ENCODE results near the gene CFP. TPM values are rescaled to one million over a fixed set of nuclear protein-coding genes. Genes with fewer than 3 reads are reported as not detected.
A peak's percentile ranks its signal among the peaks of the same experiment; 100 is the strongest.

The CFP gene
- total RNA-seq, 3 donors from 2014 or later, result 2.6 to 17.4 (median 3.3) TPM

DNA sequence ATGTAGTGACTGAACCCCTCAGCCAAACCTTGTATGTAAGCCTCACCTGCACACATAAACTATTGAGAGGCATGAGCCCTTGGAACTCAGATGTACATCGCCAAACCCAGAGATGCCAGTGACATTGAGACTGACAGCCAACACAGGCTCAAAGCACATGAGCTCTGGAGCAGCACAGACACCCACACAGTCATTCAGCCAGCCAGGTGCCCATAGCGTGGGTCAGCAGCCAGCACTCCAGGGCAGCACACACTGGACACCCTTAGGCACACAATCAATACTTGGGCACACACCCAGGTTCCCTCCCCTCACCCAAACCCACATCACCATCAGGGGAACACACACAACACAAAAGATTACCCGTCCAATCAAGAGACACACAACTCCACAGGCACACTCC lies 51.8 kb downstream of the CFP start:
- TF ChIP-seq, protein P1, sequence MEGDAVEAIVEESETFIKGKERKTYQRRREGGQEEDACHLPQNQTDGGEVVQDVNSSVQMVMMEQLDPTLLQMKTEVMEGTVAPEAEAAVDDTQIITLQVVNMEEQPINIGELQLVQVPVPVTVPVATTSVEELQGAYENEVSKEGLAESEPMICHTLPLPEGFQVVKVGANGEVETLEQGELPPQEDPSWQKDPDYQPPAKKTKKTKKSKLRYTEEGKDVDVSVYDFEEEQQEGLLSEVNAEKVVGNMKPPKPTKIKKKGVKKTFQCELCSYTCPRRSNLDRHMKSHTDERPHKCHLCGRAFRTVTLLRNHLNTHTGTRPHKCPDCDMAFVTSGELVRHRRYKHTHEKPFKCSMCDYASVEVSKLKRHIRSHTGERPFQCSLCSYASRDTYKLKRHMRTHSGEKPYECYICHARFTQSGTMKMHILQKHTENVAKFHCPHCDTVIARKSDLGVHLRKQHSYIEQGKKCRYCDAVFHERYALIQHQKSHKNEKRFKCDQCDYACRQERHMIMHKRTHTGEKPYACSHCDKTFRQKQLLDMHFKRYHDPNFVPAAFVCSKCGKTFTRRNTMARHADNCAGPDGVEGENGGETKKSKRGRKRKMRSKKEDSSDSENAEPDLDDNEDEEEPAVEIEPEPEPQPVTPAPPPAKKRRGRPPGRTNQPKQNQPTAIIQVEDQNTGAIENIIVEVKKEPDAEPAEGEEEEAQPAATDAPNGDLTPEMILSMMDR (IDR thresholded peaks at IDR 0.05), result no peak
- TF ChIP-seq POLR2AphosphoS5 (IDR thresholded peaks at IDR 0.05) (no peak), POLR2A (IDR thresholded peaks at IDR 0.05) (no peak)
- no peak for DNase-seq (ENCODE audit: low spot score in 2 of 2)
- no peaks in the 10 kb centered on the region for H3K9me3 ChIP-seq
- H3K4me3 ChIP-seq, result no peak overlapping the region
- peaks cover 0 to 38% of the 10 kb centered on the region in 2 donors for H3K27me3 ChIP-seq
- intact Hi-C loops (cut with DNase I; ENCODE audit: low total_unique reads), result loop anchor here (10.0 kb wide), 1 partner anchor 47 kb away; the partner anchor contains the start of gene CFP
- no peaks in the 10 kb centered on the region for H3K4me1 ChIP-seq
- H3K36me3 ChIP-seq, result no peaks in the 10 kb centered on the region
- no peak overlapping the region for H3K27ac ChIP-seq

DNA sequence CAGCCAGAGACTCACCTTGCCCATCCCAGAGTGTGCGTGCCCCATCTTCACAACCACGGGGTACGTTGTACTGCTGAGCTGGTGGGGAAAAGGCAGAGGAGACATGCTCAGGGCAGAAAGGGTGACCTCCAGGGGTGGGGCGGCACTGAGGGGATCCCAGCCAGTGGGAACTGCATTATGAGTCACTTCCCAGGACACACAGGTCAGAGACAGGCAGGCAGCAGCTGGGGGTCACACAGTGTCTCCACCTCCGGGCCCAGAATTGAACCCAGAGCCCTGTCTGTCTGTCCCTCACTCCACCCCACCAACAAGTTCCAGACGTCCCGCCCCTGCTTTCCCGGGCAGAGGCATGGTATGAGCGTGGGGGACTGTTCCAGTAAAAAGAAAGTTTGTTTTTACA lies 52.3 kb downstream of the CFP start:
- no peaks in the 10 kb centered on the region for H3K36me3 ChIP-seq
- DNase-seq (ENCODE audit: low spot score in 2 of 2), result no peak
- H3K4me3 ChIP-seq, result no peak overlapping the region
- no peaks in the 10 kb centered on the region for H3K4me1 ChIP-seq
- peaks cover 0 to 43% of the 10 kb centered on the region in 2 donors for H3K27me3 ChIP-seq
- H3K27ac ChIP-seq, result no peak overlapping the region
- H3K9me3 ChIP-seq, result no peaks in the 10 kb centered on the region
- intact Hi-C loops (cut with DNase I; ENCODE audit: low total_unique reads), result loop anchor here (10.0 kb wide), 1 partner anchor 47 kb away; the partner anchor contains the start of gene CFP
- TF ChIP-seq POLR2AphosphoS5 (IDR thresholded peaks at IDR 0.05), result no peak
- no peak for TF ChIP-seq POLR2A (IDR thresholded peaks at IDR 0.05)
- TF ChIP-seq, protein P1 (IDR thresholded peaks at IDR 0.05), result no peak

DNA sequence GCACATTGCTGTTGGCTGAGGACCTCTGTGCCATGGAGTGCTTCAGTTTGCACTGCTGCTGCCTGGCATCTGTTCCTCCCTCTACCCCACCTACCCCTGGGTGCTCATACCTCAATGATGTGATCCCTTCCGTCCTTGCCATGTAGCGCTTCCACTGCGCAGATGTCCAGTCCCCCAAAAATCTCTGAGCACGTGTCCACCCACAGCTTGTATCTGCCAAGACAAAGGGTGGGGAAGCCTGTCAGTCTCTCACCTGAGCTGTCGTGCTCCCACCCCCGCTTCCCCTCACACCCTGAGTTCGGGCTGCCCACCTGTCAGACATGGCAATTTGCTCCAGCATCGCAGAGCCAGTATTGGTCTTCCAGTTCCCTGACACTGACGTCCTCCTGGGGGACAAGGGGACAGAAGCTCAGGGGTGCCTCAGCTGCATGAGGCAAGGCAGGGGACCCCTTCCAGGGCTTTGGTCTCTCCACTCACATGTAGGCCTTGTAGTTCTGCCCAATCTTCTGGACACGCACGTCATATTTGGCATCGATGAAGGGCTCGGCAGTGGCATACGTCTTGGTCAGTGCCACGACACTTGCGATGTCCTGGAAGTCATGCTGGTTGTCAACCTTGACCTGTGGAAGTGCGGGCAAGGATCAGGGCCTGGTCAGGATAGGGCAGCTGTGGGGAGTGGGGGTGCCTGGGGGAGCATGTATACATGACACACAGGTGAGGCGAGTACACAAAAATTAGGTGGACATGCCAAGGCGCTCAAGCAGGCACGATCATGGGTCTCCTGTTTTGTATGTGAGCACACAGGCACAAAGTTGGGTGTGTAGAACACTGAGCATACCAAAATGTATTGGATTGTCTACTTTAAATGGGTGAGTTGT lies 53.5 kb downstream of the CFP start:
- Histone ChIP-seq H3K4me3 (no peak overlapping the region), H3K27ac (no peak overlapping the region)

DNA sequence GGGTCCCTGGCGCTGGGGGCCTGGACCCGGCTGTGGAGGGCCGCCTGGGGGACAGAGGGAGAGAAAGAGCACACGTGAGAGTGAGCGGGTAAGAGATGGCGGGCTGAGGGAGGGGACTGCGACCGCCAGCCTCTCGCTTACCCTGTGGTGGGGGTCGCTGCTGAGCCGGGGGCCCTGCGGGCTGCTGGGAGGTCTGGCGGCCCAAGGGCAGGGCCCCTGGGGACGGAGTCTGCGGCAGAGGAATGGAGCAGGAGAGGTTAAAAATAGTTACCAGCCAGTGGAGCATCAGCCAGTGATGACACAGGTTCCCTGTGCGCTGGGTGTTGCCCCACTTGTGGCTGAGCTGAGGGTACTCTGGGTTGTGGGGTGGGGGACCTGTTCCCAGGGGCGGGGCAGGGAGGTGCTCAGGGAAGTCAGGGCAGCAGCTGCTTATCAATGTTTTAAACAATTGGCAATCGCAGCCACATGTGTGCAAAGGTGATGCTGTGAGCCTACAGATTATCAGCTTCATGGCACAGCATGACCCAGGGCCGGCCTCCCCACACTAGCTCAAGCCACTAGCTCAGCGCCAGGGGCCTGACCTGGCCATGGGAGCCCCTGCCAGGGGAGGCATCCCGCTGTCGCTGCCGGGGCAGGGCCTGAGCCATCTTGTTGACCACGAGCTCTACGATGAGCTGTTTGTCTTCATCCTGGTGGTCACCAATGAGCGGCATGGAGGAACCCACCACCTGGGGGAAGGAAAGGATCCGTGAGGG lies 55.0 kb downstream of the CFP start:
- peaks cover 0 to 59% of the 10 kb centered on the region in 2 donors for H3K27me3 ChIP-seq
- no peaks in the 10 kb centered on the region for H3K4me1 ChIP-seq
- TF ChIP-seq POLR2AphosphoS5 (IDR thresholded peaks at IDR 0.05), result no peak
- TF ChIP-seq POLR2A (IDR thresholded peaks at IDR 0.05), result no peak
- TF ChIP-seq, protein P1 (IDR thresholded peaks at IDR 0.05), result no peak
- no peaks in the 10 kb centered on the region for H3K9me3 ChIP-seq
- peak overlapping the region; percentile 69 to 89 for H3K27ac ChIP-seq
- intact Hi-C loops (cut with DNase I; ENCODE audit: low total_unique reads), result loop anchor here (5.0 to 10.0 kb wide), 2 partner anchors 50 to 1398 kb away; partner anchors contain the start of genes CFP and KCND1
- peaks cover 3% of the 10 kb centered on the region for H3K36me3 ChIP-seq
- DNase-seq (ENCODE audit: low spot score in 2 of 2), result no peak
- peak overlapping the region; percentile 22 to 59 (median 37) for H3K4me3 ChIP-seq

More for the DNA sequence above, 53.5 kb downstream of the CFP start:
- TF ChIP-seq POLR2A (IDR thresholded peaks at IDR 0.05) (no peak), POLR2AphosphoS5 (IDR thresholded peaks at IDR 0.05) (no peak)
- TF ChIP-seq, protein P1 (IDR thresholded peaks at IDR 0.05), result no peak
- DNase-seq (ENCODE audit: low spot score in 2 of 2), result no peak
- intact Hi-C loops (cut with DNase I; ENCODE audit: low total_unique reads), result loop anchor here (10.0 kb wide), 1 partner anchor 49 kb away; the partner anchor contains the start of gene CFP
- Histone ChIP-seq H3K4me1 (no peaks in the 10 kb centered on the region), H3K27me3 (peaks cover 0 to 54% of the 10 kb centered on the region in 2 donors), H3K9me3 (no peaks in the 10 kb centered on the region), H3K36me3 (no peaks in the 10 kb centered on the region)

Measured in breast epithelium (tissue), 4 donors.